GM08714 (cell line): ENCODE results near the gene POLR2J.
A peak's percentile ranks its signal among the peaks of the same experiment; 100 is the strongest.

Experiments used
- H3K4me3 ChIP-seq: fragments of 200-500 bp; sonication (Bioruptor generic); 2 replicates; pipeline ENCODE4 v1.5.1; 2014; ENCODE audit warnings: mild to moderate bottlenecking, low read length, inconsistent platforms
- ZNF274 ChIP-seq: IDR thresholded peaks from 2 replicates; pipeline ENCODE4 v1.6.1; 2012; ENCODE audit warnings: mild to moderate bottlenecking, low read depth, low read length

POLR2J gene

DNA sequence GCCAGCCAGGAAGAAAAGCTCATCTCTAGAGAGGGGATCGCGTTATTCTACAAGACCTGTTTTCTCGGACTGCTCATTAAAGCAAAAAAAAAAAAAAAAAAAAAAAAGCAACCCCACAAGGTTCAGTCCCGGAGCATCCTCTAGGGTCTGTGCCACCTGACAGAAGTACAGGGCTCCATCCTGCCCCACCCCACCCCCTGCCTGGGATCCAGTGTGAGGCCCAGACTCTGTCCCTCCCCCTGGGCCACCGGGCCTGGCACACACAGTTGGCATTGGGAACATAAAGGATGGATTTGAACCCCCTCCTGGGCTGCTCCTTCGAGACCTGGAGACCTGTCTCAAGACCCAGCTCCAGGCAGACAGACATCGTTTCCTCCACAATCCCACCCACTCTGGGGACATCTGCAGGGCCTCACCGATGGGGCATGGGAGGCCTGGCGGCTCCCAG lies 44.7 kb downstream of the POLR2J start:
- H3K4me3 ChIP-seq, result peak overlapping the region; percentile 66
- TF ChIP-seq ZNF274, result no peak

DNA sequence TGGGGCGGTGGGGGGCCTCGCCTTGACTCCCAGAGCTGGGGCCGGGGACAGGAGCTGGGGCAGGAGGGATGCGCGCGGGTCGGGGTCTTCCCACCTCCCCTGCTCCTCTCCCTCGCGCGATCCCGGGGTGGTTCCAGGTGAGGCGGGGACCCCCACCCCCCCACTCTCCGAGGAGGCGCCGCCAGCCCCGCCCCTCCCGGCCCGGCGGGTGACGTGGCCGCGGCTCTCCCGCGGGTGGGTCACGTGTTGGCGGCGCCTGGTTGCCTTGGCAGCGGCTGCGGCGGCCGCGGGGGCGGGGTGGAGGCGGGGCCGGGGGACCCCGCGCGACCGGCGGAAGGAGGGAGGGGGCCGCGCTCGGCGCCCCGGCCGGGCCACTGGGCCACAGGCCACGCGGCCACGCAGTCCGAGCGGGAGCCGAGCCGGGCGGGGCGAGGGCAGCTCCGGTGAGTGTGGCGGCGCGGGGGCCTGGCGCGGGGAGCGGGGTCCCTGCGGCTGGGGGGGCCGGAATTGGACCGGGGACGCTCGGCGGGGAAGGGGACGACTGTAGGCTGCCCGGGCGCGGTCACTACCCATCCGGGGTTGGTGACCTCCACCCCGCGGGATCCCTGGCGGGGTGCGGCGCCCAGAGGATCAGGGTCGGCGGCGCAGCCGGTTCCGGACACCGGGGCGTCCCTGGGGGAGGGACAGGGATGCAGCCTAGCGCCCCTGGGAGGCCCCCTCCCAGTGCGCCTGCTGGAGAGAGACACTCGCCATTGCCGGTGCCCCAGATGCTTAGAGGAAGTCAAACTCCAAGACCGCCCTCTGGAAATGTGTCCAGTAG lies 45.3 kb downstream of the POLR2J start, which contains the start of gene ORAI2:
TSS of gene ORAI2 (plus strand) at position 357 of the 820 bp plus-strand sequence. CDS start 5,382 bp downstream, outside the sequence.
- TF ChIP-seq ZNF274, result no peak

DNA sequence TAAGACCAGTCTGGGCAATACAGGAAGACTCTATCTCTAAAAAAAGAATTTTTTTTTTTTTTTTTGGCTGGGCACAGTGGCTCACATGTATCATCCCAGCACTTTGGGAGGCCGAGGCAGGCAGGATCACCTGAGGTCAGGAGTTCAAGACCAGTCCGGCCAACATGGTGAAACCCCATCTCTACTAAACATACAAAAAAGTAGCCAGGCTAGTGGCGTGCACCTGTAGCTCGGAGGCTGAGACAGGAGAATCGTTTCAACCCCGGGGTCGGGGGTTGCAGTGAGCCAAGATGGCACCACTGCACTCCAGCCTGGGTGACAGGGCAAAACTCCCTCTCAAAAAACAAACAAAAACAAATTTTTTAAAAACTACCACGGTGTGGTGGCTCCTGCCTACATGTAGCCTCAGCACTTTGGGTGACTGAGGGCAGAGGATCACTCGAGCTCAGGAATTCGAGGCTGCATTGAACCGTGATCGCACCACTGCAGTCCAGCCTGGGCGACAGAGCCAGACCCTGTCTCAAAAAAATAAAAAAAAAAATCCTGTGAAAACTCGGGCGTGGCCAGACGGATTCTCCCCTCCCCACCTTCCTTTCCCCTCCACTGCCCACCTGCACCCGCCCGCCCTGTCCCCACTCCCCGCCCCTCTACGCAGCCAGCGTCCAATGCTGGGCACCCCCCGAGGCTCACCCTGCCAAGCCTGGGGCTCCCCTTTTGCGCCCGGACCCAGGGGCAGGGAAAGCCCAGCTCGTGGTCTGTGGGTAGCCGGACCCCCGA lies 46.1 kb downstream of the POLR2J start:
- peak overlapping the region; percentile 61; the same call in 1 of the 2 replicates for H3K4me3 ChIP-seq
- no peak for TF ChIP-seq ZNF274

More for the DNA sequence above, 45.3 kb downstream of the POLR2J start, which contains the start of gene ORAI2:
- peak within 1 kb of the TSS; percentile 66 for H3K4me3 ChIP-seq

DNA sequence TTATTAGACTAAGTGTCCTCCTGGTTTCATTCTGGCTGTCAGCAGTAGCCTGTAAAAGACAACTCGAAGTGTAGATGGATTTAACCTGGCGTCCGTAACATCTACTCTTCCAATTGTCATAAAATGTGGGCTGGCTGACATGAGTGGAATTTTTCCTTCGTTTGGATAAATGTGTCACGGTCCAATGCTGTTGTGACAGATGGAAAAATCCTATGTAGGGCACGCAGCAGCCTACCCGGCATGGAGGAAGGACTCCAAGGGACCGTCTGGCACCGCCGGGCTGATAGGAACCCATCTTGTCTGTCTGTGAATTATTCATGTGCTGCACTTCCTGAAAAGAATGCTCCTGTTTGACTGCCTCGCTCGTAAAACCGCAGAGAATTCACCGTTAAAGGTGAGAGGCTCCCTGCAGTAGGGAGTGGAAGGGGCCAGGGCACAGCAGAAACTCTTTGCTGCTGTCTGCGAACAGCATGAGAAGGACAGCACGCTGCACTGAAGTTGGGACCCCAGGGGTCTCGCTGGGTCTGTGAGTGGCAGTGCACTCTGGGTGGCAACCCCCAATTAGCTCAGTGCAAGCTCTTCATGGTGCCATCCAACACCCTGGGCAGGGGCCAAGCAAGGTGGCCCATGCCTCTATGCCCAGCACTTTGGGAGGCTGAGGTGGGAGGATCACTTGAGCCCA lies 47.0 kb downstream of the POLR2J start:
- no peak for TF ChIP-seq ZNF274
- H3K4me3 ChIP-seq, result peak overlapping the region; percentile 3; the same call in 1 of the 2 replicates

DNA sequence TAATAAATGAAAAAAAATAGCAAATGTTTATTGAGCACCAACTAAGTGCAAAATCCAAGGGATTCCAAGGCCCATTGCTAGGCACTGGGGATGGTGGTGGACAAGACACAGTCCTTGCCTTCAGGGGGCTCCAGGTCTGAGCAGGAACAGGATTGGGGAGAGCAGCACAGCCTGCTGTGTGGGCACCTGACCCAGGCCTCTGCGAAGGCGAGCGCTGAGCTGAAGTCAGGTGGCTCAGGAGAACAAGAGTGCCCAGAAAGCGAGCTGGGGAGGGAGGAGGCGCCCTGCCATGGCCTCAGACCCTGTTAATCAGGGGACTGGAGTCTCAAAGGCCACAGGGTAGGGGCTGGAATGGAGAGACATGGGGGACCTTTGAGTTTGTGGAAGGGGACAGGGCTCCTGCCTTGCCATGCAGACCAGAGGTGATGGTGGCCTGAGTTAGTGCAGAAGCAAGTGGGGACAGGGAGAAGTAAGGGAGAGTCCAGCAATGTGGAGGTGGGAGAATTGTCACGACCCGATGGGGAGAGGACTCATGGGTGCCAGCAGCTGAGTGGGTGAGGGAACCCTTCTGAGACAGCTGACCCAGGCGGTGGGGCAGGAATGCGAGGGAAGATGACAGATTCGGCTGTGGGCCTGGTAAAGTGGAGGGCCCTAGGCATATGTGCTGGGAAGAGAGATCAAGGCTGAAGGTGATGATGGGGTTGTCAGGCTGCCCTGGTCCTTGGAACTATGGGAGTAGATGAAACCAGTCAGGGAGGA lies 49.4 kb downstream of the POLR2J start:
- H3K4me3 ChIP-seq, result no peak overlapping the region
- TF ChIP-seq ZNF274, result no peak

DNA sequence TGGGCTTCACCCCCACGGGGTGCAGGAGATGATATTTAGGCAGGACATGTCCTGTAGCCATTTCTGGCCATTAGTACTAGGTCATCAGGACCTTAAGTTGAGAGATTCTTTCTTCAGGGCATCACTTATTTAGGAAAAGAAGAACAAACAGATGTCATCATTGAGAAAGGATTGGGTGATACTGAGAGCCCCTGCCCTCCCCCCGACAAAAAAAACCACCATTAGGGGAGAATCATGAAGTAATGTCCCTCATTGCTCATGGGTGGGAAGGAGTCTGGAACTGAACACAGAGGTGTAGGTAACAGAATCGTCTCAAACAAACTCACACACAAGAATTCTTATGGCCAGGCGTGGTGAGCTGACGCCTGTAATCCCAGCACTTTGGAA lies 51.7 kb downstream of the POLR2J start:
- peak overlapping the region; percentile 29; the same call in 1 of the 2 replicates for H3K4me3 ChIP-seq
- no peak for TF ChIP-seq ZNF274

DNA sequence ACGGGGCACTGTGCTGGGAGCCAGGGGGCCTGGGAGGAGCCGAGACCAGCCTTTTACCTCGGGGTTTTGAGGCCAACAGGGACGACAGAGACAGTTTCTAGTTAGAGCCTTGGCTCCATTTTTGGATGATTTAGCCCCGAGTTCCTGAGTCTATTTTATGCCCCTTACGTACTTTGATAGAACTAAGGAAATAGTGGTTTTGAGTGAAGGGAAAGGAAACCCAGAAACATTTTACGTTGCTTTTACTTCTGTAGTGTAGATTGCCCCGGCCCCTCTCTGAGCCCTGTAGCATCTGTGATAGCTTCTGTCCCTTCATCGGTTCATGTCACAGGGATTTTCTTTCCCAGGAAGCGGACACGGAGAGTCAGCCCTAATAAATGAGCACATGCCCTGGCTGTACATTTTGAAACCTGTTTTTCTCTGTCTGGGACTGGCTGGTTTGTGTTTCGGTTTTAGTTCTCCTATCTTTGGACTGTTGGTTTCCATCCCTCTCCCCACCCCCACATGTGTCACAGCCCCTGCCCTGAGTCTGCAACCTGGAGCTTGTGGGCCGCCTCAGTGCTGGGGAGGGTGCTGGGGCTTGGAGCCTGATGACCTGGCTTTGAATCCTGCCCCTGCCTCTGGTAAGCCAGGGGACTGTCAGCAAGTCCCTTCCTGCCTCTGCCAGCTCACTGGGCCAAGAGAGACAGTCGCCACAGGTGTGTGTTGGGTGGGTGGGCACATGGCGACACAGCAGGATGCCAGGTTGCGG lies 52.3 kb downstream of the POLR2J start:
- peak overlapping the region; percentile 29; the same call in 1 of the 2 replicates for H3K4me3 ChIP-seq
- TF ChIP-seq ZNF274, result no peak

DNA sequence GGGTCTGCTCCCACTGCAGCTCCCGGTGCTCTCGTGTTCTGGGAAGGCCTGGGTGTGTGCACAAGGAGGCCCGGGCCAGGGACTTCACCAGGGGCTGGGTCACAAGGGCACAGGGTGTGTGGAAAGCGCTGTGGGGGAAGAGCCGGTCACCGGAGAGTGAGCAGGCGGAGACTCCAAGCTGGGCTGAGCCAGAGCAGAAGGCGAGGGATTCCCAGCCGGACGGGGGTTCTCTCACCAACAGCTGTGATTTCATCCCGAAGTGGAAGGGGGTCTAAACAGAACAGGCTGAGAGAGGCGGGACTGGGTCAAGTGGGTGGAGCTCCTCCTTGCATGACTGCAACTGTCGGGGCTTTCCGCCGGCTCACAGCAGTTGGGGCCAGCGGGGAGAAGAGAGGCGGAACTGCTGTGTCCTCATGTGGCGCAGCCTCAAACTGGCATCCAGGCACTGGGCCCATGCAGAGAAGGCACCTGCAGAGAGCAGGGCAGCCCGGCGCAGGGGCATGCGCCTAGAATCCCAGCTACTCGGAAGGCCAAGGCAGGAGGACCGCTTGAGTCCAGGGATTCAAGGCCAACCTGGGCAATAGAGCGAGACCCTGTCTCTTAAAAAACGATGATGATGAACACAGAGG lies 53.0 kb downstream of the POLR2J start:
- TF ChIP-seq ZNF274, result no peak
- H3K4me3 ChIP-seq, result peak overlapping the region; percentile 35; the same call in 1 of the 2 replicates

DNA sequence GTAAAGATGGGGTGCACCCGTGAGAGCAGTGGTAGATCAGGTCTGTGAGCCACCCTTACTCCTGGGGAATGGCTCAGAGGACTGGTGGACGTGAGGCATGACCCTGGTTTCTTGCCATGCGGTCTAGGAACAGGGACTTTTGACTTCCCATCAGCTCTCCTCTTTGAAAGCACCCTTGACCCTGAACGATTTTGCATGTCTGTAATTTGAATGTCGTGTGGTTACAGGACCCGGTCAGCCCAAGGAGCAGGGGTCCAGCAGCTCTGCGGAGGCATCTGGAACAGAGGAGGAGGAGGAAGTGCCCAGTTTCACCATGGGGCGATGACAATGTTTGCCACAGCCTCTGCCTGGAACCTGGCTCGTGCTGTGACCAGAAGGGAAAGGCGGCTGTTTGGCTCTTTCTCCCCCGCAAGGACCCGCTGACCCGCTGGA lies 53.9 kb downstream of the POLR2J start:
- peak overlapping the region; percentile 35; the same call in 1 of the 2 replicates for H3K4me3 ChIP-seq
- TF ChIP-seq ZNF274, result no peak

DNA sequence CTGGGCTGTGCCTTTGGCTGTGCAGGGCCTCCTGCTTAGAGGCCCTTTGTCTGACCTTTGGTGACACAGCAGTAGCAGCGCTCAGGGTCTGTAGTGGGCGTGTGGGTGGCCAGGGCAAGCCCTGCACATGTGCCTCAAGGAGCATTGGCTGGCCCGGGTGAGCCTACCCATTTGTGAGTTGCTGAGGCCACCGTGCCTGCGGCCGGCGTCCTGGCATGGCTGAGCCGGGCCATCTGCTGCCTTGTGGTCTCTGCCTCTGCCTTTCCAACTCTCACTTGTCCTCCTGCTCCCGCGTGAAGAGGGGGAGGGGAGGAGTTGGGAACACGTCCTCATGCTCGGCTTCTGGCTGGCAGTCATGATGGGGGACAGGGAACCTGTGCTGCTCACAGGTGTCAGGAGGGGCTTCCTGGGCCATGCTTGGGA lies 54.6 kb downstream of the POLR2J start:
- no peak overlapping the region; the same call in 1 of the 2 replicates for H3K4me3 ChIP-seq
- no peak for TF ChIP-seq ZNF274
